ENCODE measurements around the gene HHLA2. TPM values are rescaled to one million over a fixed set of nuclear protein-coding genes. Genes with fewer than 3 reads are reported as not detected.
"Not testable (repeated sequence)": the region's sequence is repeated elsewhere in the genome, so short reads cannot be mapped to it uniquely, and the experiment has no call there.

The HHLA2 gene
- total RNA-seq, 1 donor from 2014 or later = not detected

DNA sequence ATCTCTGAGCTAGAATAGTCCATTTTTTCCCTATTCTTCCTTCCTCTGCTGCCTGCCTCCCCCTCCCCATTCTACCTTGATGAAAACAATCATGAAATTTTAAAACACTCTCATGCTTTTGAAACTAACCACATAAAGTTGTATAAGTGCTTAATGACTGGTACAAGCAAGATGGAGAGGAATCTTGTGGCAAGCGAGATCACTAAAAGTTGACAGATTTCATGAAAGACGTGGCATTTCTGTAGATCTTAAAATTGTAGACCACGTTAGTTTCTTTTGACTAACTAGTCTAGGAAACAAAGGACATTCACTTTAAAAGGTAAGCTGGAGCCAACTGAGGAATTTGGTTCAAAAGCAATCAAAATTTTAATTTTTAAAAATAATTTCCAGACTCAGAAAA, 35.4 kb downstream of the HHLA2 start:
- ATAC-seq = no peak
- DNase-seq (ENCODE audit: missing footprints) = no peak
- intact Hi-C loops (cut with DNase I) = no loop called here

DNA sequence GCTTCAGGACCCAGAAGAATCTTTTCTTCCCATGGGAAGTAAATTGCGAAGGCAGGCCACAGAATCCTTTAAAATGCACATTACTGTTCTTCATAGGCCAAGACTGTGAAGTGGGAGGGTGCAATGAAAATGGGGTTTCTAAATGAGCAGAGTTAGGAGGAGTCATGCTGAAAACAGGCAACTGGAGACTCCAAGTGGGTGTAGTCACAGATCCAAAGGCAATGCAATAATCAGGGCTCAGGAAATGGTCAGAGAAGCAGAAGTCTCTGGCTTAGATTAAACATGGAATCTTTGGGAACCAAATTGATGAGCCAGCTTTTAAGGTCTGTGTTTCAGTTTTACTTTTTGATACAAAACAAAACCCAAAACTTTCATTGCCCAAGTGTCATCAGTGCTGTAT, 37.6 kb downstream of the HHLA2 start:
- no peak for DNase-seq (ENCODE audit: missing footprints)
- ATAC-seq = no peak
- intact Hi-C loops (cut with DNase I) = no loop called here

DNA sequence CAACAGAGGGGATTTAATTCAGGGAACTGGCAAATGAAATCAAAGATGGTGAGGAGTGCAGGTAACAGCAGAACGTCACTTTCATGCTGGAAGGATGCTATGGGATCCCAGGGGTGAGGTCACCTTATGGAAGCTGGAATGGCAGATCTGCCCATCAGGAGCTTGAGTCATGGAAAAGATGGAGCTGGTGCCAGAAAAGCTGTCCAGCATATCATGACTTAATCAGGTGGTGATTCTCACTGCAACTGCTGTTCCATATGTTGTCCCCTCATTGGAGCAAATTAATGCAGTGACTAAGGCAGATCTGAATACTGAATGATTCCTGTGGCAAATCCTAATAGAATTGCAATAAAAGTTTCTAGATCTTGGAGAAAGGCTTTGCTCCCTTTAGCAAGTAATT, 38.4 kb downstream of the HHLA2 start:
- DNase-seq (ENCODE audit: missing footprints) (no peak), ATAC-seq (no peak)
- intact Hi-C loops (cut with DNase I) = no loop called here

GRCh38 chr3:108338901-108339545, 42.7 kb downstream of the HHLA2 start:
- no peak for ATAC-seq
- DNase-seq (ENCODE audit: missing footprints) = no peak
- intact Hi-C loops (cut with DNase I) = no loop called here

GRCh38 chr3:108341911-108342310, 45.6 kb downstream of the HHLA2 start:
- intact Hi-C loops (cut with DNase I) = no loop called here
- no peak for ATAC-seq
- no peak for DNase-seq (ENCODE audit: missing footprints)

- intact Hi-C loops (cut with DNase I) = no loop called here
- DNase-seq (ENCODE audit: missing footprints) = no peak
- ATAC-seq = no peak
Observed at GRCh38 chr3:108342837-108343486, 46.6 kb downstream of the HHLA2 start.

DNA sequence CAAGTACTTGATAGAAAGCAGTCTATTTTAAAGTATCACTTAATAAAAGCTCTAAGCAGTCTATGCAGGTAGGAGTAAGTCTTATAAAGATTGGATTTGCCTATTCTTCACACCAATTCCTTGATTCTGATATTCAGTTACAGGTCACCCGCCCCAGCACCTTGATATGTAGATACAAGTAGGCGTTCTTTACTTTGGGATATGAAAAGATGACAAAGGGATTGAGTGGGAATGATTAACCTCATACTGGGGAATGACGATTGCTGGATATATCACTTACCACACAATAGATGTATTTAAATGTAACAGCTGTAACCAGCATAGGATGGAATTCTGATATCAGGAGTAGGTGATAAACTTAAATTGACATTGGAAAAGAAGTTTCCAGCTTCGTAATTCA, 47.1 kb downstream of the HHLA2 start:
- ATAC-seq (no peak), DNase-seq (ENCODE audit: missing footprints) (no peak)
- intact Hi-C loops (cut with DNase I) = no loop called here

- intact Hi-C loops (cut with DNase I) = no loop called here
- DNase-seq (ENCODE audit: missing footprints) (no peak), ATAC-seq (no peak)
Observed at GRCh38 chr3:108345492-108346205, 49.3 kb downstream of the HHLA2 start.

- ATAC-seq = no peak
- intact Hi-C loops (cut with DNase I) = no loop called here
- no peak for DNase-seq (ENCODE audit: missing footprints)
Observed at GRCh38 chr3:108346301-108347227, 50.2 kb downstream of the HHLA2 start.

DNA sequence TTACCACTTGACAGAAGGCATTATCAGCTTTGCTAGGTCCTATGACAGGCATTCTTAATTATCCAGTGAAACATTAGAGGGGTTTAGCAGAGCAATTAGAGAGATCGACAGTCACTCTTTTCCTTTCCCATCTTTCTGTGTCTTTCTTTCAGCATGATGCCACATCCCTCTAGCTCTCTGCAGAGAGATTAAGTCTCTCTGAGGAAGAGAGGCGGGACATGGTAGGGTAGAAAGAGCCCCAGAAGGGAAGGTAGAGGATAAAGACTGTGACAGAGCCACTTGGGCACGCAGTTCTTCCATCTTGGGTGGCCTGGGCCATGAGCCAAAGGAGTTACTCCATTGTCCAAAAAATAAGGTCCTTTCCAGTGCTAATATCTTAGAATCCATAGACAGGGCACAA, 55.8 kb downstream of the HHLA2 start:
- no peak for DNase-seq (ENCODE audit: missing footprints)
- ATAC-seq = no peak
- intact Hi-C loops (cut with DNase I) = no loop called here

- ATAC-seq (no peak), DNase-seq (ENCODE audit: missing footprints) (no peak)
- intact Hi-C loops (cut with DNase I) = no loop called here
Observed at GRCh38 chr3:108354562-108354961, 58.2 kb downstream of the HHLA2 start.

GRCh38 chr3:108357042-108357441, 60.7 kb downstream of the HHLA2 start:
- DNase-seq (ENCODE audit: missing footprints) (no peak), ATAC-seq (no peak)
- intact Hi-C loops (cut with DNase I) = no loop called here

DNA sequence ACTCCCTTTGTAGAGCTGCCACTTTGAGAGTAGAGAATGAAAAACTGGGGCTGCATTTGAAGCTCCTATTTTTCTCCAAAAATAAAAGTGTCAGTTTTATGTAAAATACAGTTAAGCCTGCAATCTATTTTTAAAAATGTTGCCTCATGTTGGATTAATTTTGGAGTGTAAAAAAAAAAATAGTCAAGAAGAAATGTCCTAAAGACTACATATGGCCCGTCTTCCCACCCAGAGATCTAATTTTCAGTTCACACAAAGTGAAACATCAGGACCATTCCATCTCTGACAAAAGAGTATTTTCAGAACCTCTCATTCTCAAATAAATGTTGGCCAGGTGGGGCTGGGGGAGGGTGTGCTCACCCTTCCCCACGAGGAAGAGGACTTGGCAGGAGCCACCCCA, 62.7 kb downstream of the HHLA2 start:
- DNase-seq (ENCODE audit: missing footprints) (no peak), ATAC-seq (no peak)
- intact Hi-C loops (cut with DNase I) = no loop called here

DNA sequence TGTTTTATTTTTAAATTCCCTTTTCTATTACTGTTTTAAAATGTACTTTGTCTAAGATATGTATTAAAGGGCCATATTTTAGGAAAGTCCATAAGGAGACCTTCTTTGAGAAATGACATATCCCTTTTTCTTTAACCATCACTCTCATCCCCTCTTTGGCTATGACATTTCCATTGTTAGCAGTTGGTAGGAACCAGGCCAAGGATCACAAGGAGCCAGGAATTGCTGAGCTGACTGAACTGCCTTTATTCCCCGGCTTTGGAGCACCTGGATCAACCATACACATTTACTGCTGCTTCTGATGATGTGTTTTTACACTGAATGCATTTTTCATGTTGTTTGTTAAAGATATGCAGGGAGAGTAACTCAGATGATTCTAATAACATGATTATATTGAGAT, 79.7 kb downstream of the HHLA2 start:
- intact Hi-C loops (cut with DNase I) = no loop called here
- DNase-seq (ENCODE audit: missing footprints) (no peak), ATAC-seq (no peak)

DNA sequence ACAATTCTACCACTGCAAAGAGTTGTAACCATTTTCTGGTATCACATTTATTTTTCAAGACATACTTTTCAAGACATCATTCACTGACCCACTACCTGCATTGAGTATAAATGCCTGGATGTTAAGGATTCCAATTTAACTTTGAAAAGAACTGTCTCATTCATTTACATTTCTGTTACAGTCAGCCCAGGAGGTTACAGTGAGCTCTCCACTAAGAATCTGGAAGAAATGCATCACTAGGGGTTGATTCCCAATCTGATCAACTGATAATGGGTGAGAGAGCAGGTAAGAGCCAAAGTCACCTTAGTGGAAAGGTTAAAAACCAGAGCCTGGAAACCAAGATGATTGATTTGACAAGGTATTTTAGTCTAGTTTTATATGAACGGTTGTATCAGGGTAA, 81.0 kb downstream of the HHLA2 start:
- ATAC-seq (no peak), DNase-seq (ENCODE audit: missing footprints) (no peak)
- intact Hi-C loops (cut with DNase I) = no loop called here

DNA sequence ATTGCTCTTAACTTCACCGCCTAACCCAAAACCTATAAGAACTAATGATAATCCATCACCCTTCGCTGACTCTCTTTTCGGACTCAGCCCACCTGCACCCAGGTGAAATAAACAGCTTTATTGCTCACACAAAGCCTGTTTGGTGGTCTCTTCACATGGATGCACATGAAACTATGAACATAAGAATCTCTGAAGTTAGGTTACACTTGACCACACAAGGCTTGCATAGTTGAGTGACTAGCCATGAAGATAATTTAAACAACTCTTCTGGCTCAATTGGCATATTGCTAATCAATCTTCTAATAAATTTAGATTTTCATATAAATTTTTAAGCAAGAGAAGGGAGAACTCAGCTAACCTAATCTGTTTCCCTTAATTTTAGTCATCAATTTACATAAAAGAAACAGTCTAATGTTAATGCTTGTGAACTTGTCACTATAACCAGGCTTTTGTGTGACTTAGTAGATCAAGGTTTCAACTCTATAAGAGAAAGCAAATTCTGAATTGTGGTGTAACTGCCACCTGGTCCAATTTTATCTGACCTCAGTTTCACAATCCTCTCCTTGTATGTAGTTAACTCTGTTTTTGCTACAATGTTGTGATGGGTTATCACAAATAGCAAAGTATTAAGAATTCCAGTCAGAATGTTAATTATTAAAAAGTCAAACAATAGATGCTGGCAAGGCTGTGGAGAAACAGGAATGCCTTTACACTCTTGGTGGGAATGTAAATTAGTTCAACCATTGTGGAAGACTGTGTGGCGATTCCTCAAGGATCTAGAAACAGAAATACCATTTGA, 82.0 kb downstream of the HHLA2 start:
- ATAC-seq (no peak), DNase-seq (ENCODE audit: missing footprints) (no peak)
- intact Hi-C loops (cut with DNase I) = no loop called here

- DNase-seq (ENCODE audit: missing footprints); intact Hi-C loops (cut with DNase I); ATAC-seq: not testable (repeated sequence)
Observed at GRCh38 chr3:108378952-108379342, 82.6 kb downstream of the HHLA2 start.

DNA sequence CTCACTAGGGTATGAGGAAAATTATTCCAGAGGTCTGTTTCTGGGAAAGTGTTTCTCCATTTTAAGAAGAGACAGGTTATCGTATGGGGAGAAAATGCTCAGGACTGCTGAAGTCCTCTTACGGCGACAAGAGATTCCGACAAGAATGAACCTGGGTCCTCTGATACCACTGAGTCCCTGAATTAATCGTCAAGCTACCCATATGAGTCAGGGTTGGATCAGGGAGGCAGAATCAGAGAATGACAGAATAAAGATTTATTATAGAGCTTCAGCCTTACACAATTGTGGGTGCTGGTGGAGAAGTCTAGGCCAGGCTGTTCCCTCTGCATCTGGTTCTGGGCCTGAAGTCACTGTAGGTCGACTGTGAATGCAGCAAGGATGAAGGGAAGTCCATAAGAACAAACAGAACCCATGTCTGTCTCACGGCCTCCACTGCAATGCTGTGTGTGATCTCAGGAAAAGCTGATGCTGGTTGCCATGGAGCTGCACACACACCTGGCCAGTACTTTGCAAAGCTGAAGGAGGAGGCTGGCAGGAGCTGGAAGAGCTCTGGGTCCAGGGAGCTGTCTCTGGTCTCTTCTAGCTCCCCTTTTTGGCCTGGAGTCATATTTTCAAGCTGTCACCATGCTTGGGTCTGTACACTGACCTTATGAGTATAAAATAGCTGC, 83.9 kb downstream of the HHLA2 start:
- ATAC-seq (no peak), DNase-seq (ENCODE audit: missing footprints) (no peak)
- intact Hi-C loops (cut with DNase I) = no loop called here
